GM18861 (cell line): ENCODE data around the gene MYO10.

Experiments
- ATAC-seq: cut with Tn5 transposase; IDR thresholded peaks from one replicate; pipeline ENCODE4 v1.9.1; 2021; ENCODE audit not compliant: unreplicated experiment

MYO10 gene

GRCh38 chr5:16918156-16918555 is 17.9 kb downstream of the MYO10 start:
- no peak for ATAC-seq

GRCh38 chr5:16916262-16916878 is 19.7 kb downstream of the MYO10 start:
- ATAC-seq: no peak

- ATAC-seq: no peak
Measured at GRCh38 chr5:16914584-16914983, 21.5 kb downstream of the MYO10 start.

GRCh38 chr5:16914108-16914435 is 22.0 kb downstream of the MYO10 start:
- ATAC-seq: no peak

- ATAC-seq: no peak
Measured at GRCh38 chr5:16913187-16914107, 22.6 kb downstream of the MYO10 start.

- no peak for ATAC-seq
Measured at GRCh38 chr5:16912080-16912479, 24.0 kb downstream of the MYO10 start.

GRCh38 chr5:16909464-16909863 is 26.6 kb downstream of the MYO10 start:
- ATAC-seq: no peak

GRCh38 chr5:16907270-16907669 is 28.8 kb downstream of the MYO10 start:
- ATAC-seq: no peak

- no peak for ATAC-seq
Measured at GRCh38 chr5:16906255-16906654, 29.8 kb downstream of the MYO10 start.

GRCh38 chr5:16903480-16904300 is 32.4 kb downstream of the MYO10 start:
- no peak for ATAC-seq

GRCh38 chr5:16902846-16903245 is 33.2 kb downstream of the MYO10 start:
- no peak for ATAC-seq

GRCh38 chr5:16901021-16901644 is 35.0 kb downstream of the MYO10 start:
- no peak for ATAC-seq

GRCh38 chr5:16899171-16899570 is 36.9 kb downstream of the MYO10 start:
- ATAC-seq: no peak

- ATAC-seq: no peak
Measured at GRCh38 chr5:16897800-16898199, 38.3 kb downstream of the MYO10 start.

- no peak for ATAC-seq
Measured at GRCh38 chr5:16897284-16897704, 38.8 kb downstream of the MYO10 start.

- ATAC-seq: no peak
Measured at GRCh38 chr5:16896767-16897166, 39.3 kb downstream of the MYO10 start.

GRCh38 chr5:16894236-16895057 is 41.6 kb downstream of the MYO10 start:
- no peak for ATAC-seq

- no peak for ATAC-seq
Measured at GRCh38 chr5:16891033-16891432, 45.1 kb downstream of the MYO10 start.

GRCh38 chr5:16889972-16890519 is 46.0 kb downstream of the MYO10 start:
- ATAC-seq: no peak
